PC-3 (cell line): ENCODE measurements around the gene PLCZ1. TPM values are rescaled to one million over a fixed set of nuclear protein-coding genes. Genes with fewer than 3 reads are reported as not detected.

Source experiments
- ATAC-seq: fragments of 200-7000 bp; cut with Tn5 transposase; 2 replicates; pipeline ENCODE4 v1.9.1; 2020; ENCODE audit warnings: mild to moderate bottlenecking, moderate library complexity
- BruUV-seq: library from RNA; stranded (reverse); fragments of 400-500 nt; replicated peaks from 2 replicates; lab custom pipeline; 2021; lab: Mats Ljungman, UMichigan
- CTCF ChIA-PET: fragments of 300-600 bp; sonication (Branson Sonifier 250); formaldehyde crosslinking; loops from one replicate; lab custom pipeline; 2022; ENCODE audit warnings: antibody characterized with exemption; lab: Charles Lee
- POLR2A ChIA-PET: fragments of 300-600 bp; sonication (Branson Sonifier 250); formaldehyde crosslinking; loops from one replicate; lab custom pipeline; 2022; ENCODE audit warnings: antibody characterized with exemption; ENCODE audit not compliant: unreplicated experiment; lab: Charles Lee
- DNase-seq: peaks from one replicate; pipeline ENCODE4 v3.0.0-alpha.2; 2015
- H2AFZ ChIP-seq: fragments of 300-600 bp; sonication (generic); 2 replicates; pipeline ENCODE4 v1.6.0; 2016; ENCODE audit warnings: antibody characterized with exemption, low read length
- H3F3A ChIP-seq: fragments of 300-600 bp; sonication (generic); one replicate; pipeline ENCODE4 v1.6.0; 2017; ENCODE audit warnings: antibody characterized with exemption, low read length, control low read depth, mild to moderate bottlenecking; ENCODE audit not compliant: unreplicated experiment
- H3K27ac ChIP-seq: fragments of 300-600 bp; sonication (generic); 2 replicates; pipeline ENCODE4 v1.5.1; 2016; ENCODE audit warnings: mild to moderate bottlenecking, low read length
- H3K27me3 ChIP-seq: fragments of 300-600 bp; sonication (generic); 2 replicates; pipeline ENCODE4 v1.6.1; 2016; ENCODE audit warnings: low read length, mixed read lengths
- H3K36me3 ChIP-seq: fragments of 300-600 bp; sonication (generic); 2 replicates; pipeline ENCODE4 v1.6.1; 2016; ENCODE audit warnings: low read depth, mixed run types, low read length, mixed read lengths
- H3K4me1 ChIP-seq: fragments of 300-600 bp; sonication (generic); 2 replicates; pipeline ENCODE4 v1.5.1; 2016; ENCODE audit warnings: low read length; ENCODE audit not compliant: insufficient read depth
- H3K4me2 ChIP-seq: fragments of 300-600 bp; sonication (generic); 2 replicates; pipeline ENCODE4 v1.6.0; 2016; ENCODE audit warnings: low read length
- H3K4me3 ChIP-seq: fragments of 300-600 bp; sonication (generic); 2 replicates; pipeline ENCODE4 v1.5.1; 2016; ENCODE audit warnings: mild to moderate bottlenecking, low read length, mixed read lengths
- H3K79me2 ChIP-seq: fragments of 300-600 bp; sonication (generic); 2 replicates; pipeline ENCODE4 v1.6.1; 2017; ENCODE audit warnings: low read length, mixed read lengths
- H3K9ac ChIP-seq: fragments of 300-600 bp; sonication (generic); 2 replicates; pipeline ENCODE4 v1.6.0; 2016; ENCODE audit warnings: mild to moderate bottlenecking, low read length
- H3K9me2 ChIP-seq: fragments of 300-600 bp; sonication (generic); replicated peaks from 2 replicates; pipeline ENCODE4 v1.6.1; 2016; ENCODE audit warnings: mixed run types, low read length, mixed read lengths
- H3K9me3 ChIP-seq: fragments of 300-600 bp; sonication (generic); 2 replicates; pipeline ENCODE4 v1.6.1; 2016; ENCODE audit warnings: low read length, mixed read lengths
- H4K20me1 ChIP-seq: fragments of 300-600 bp; sonication (generic); 2 replicates; pipeline ENCODE4 v1.6.1; 2016; ENCODE audit warnings: low read length, mixed read lengths
- CTCF ChIP-seq: fragments of 300-600 bp; sonication (generic); conservative IDR thresholded peaks from 2 replicates; pipeline ENCODE4 v1.5.1; 2017; ENCODE audit warnings: antibody characterized with exemption, low read depth, mild to moderate bottlenecking, low read length
- EZH2 ChIP-seq: fragments of 300-600 bp; sonication (generic); IDR thresholded peaks from one replicate; pipeline ENCODE4 v1.6.1; 2017; ENCODE audit warnings: antibody characterized with exemption, mild to moderate bottlenecking, low read length; ENCODE audit not compliant: unreplicated experiment
- EZH2phosphoT487 ChIP-seq: fragments of 300-600 bp; sonication (generic); IDR thresholded peaks from 2 replicates; pipeline ENCODE4 v1.6.1; 2018; ENCODE audit warnings: mild to moderate bottlenecking, antibody characterized with exemption, low read length, borderline replicate concordance
- intact Hi-C: fragments of 100-400 bp; cut with micrococcal nuclease; formaldehyde crosslinking; loops from 2 replicates; pipeline ENCODE4 v1.9.0; 2023
- total RNA-seq: library from RNA; depleted of rRNA; stranded (reverse); fragments of >200 nt; gene quantifications from 2 replicates; pipeline ENCODE4 v1.2.3, GENCODE V29; 2014

The PLCZ1 gene
- total RNA-seq, 1 experiment from 2014 or later = not detected

GRCh38 chr12:18655351-18655750, 82.5 kb downstream of the PLCZ1 start:
- Histone ChIP-seq H3K36me3 (no peaks in the 10 kb centered on the region), H3K79me2 (no peaks in the 10 kb centered on the region), H3K9me3 (no peaks in the 10 kb centered on the region), H3K4me2 (no peak overlapping the region), H3K27ac (no peak overlapping the region), H4K20me1 (no peaks in the 10 kb centered on the region), H3K4me3 (no peak overlapping the region), H2AFZ (no peak overlapping the region), H3K27me3 (no peaks in the 10 kb centered on the region), H3K9ac (no peak overlapping the region), H3K9me2 (no peaks in the 10 kb centered on the region), H3K4me1 (no peaks in the 10 kb centered on the region), H3F3A (no peaks in the 10 kb centered on the region)
- TF ChIP-seq CTCF (no peak), EZH2phosphoT487 (no peak), EZH2 (no peak)
- ATAC-seq (no peak), DNase-seq (no peak)
- BruUV-seq = no TSS peak
- ChIA-PET CTCF (no interaction called here), POLR2A (no interaction called here)
- intact Hi-C loops = no loop called here

- no peak for TF ChIP-seq CTCF
- no peak for TF ChIP-seq EZH2phosphoT487
- TF ChIP-seq EZH2 = no peak
- ATAC-seq = no peak
- H3K79me2 ChIP-seq = no peaks in the 10 kb centered on the region
- intact Hi-C loops = no loop called here
- no peaks in the 10 kb centered on the region for H3K9me2 ChIP-seq
- no peak overlapping the region for H3K4me2 ChIP-seq
- POLR2A ChIA-PET = no interaction called here
- no peaks in the 10 kb centered on the region for H3K36me3 ChIP-seq
- no peak for DNase-seq
- H3K9me3 ChIP-seq = no peaks in the 10 kb centered on the region
- H3F3A ChIP-seq = no peaks in the 10 kb centered on the region
- no peak overlapping the region for H2AFZ ChIP-seq
- CTCF ChIA-PET = no interaction called here
- no TSS peak for BruUV-seq
- H3K27me3 ChIP-seq = no peaks in the 10 kb centered on the region
- H3K9ac ChIP-seq = no peak overlapping the region
- H4K20me1 ChIP-seq = no peaks in the 10 kb centered on the region
- H3K4me1 ChIP-seq = no peaks in the 10 kb centered on the region
- H3K27ac ChIP-seq = no peak overlapping the region
- no peak overlapping the region for H3K4me3 ChIP-seq
Measured at GRCh38 chr12:18653465-18653864, 84.3 kb downstream of the PLCZ1 start.

- Histone ChIP-seq H3K4me2 (no peak overlapping the region), H3K9me2 (no peaks in the 10 kb centered on the region), H3K79me2 (no peaks in the 10 kb centered on the region), H4K20me1 (no peaks in the 10 kb centered on the region), H3K4me1 (no peaks in the 10 kb centered on the region), H3K36me3 (no peaks in the 10 kb centered on the region), H3K4me3 (no peak overlapping the region), H2AFZ (no peak overlapping the region), H3K9me3 (no peaks in the 10 kb centered on the region), H3K27ac (no peak overlapping the region), H3K9ac (no peak overlapping the region), H3K27me3 (no peaks in the 10 kb centered on the region), H3F3A (no peaks in the 10 kb centered on the region)
- ChIA-PET CTCF (no interaction called here), POLR2A (no interaction called here)
- no peak for TF ChIP-seq EZH2
- TF ChIP-seq CTCF = no peak
- TF ChIP-seq EZH2phosphoT487 = no peak
- no peak for DNase-seq
- intact Hi-C loops = no loop called here
- BruUV-seq = no TSS peak
- ATAC-seq = no peak
Measured at GRCh38 chr12:18652596-18652995, 85.2 kb downstream of the PLCZ1 start.
